PC-9 (cell line): ENCODE data around the gene RER1. TPM values are rescaled to one million over a fixed set of nuclear protein-coding genes. Genes with fewer than 3 reads are reported as not detected.

Source experiments
- BruUV-seq: library from RNA; stranded (reverse); fragments of 400-500 nt; replicated peaks from 2 replicates; lab custom pipeline; 2021; lab: Mats Ljungman, UMichigan
- CTCF ChIA-PET: fragments of 300-600 bp; sonication (Branson Sonifier 250); formaldehyde crosslinking; loops from one replicate; lab custom pipeline; 2022; ENCODE audit warnings: antibody characterized with exemption; lab: Charles Lee
- POLR2A ChIA-PET: fragments of 300-600 bp; sonication (Branson Sonifier 250); formaldehyde crosslinking; loops from one replicate; lab custom pipeline; 2022; ENCODE audit warnings: antibody characterized with exemption; ENCODE audit not compliant: unreplicated experiment; lab: Charles Lee
- DNase-seq, 2 experiments: peaks; one replicate each; pipeline versions ENCODE4 v3.0.0 to v3.0.0-alpha.2; 2015 to 2022; ENCODE audit warnings: mixed read lengths in 1 of 2
- H2AFZ ChIP-seq: fragments of 200-600 bp; sonication (generic); 2 replicates; pipeline ENCODE4 v1.8.1; 2017; ENCODE audit warnings: antibody characterized with exemption
- H3F3A ChIP-seq: fragments of 200-600 bp; sonication (generic); 2 replicates; pipeline ENCODE4 v1.8.1; 2017; ENCODE audit warnings: antibody characterized with exemption, mild to moderate bottlenecking, low read depth; ENCODE audit not compliant: insufficient read depth
- H3K27ac ChIP-seq: fragments of 200-600 bp; sonication (generic); 2 replicates; pipeline ENCODE4 v1.6.1; 2016; ENCODE audit warnings: mixed run types
- H3K27me3 ChIP-seq: fragments of 200-600 bp; sonication (generic); 2 replicates; pipeline ENCODE4 v1.6.1; 2016; ENCODE audit warnings: low read depth, mixed run types; ENCODE audit not compliant: insufficient read depth
- H3K36me3 ChIP-seq: fragments of 200-600 bp; sonication (generic); 2 replicates; pipeline ENCODE4 v1.6.1; 2016; ENCODE audit warnings: low read depth, mixed run types
- H3K4me1 ChIP-seq: fragments of 200-600 bp; sonication (generic); replicated peaks from 2 replicates; pipeline ENCODE4 v1.6.1; 2016; ENCODE audit warnings: mixed run types; ENCODE audit not compliant: insufficient read depth
- H3K4me2 ChIP-seq: fragments of 200-600 bp; sonication (generic); 2 replicates; pipeline ENCODE4 v1.6.1; 2017; ENCODE audit warnings: mixed run types
- H3K4me3 ChIP-seq: fragments of 200-600 bp; sonication (generic); 2 replicates; pipeline ENCODE4 v1.6.1; 2016; ENCODE audit warnings: mixed run types
- H3K79me2 ChIP-seq: fragments of 200-600 bp; sonication (generic); 2 replicates; pipeline ENCODE4 v1.6.1; 2017; ENCODE audit warnings: low read depth, mixed run types
- H3K9me2 ChIP-seq: fragments of 200-600 bp; sonication (generic); 2 replicates; pipeline ENCODE4 v1.8.1; 2017; ENCODE audit warnings: mild to moderate bottlenecking; ENCODE audit not compliant: insufficient read depth
- H3K9me3 ChIP-seq: fragments of 200-600 bp; sonication (generic); 2 replicates; pipeline ENCODE4 v1.8.1; 2016; ENCODE audit warnings: low read depth; ENCODE audit not compliant: insufficient read depth
- H4K20me1 ChIP-seq: fragments of 200-600 bp; sonication (generic); 2 replicates; pipeline ENCODE4 v1.8.1; 2017; ENCODE audit not compliant: insufficient read depth
- EZH2 ChIP-seq: fragments of 200-600 bp; sonication (generic); IDR thresholded peaks from 2 replicates; pipeline ENCODE4 v1.8.0; 2017; ENCODE audit warnings: antibody characterized with exemption, low read depth
- intact Hi-C: fragments of 100-400 bp; cut with micrococcal nuclease; formaldehyde crosslinking; loops from one replicate; pipeline ENCODE4 v1.10.0; 2022; ENCODE audit not compliant: unreplicated experiment
- total RNA-seq: library from RNA; stranded (reverse); gene quantifications from 2 replicates; pipeline ENCODE4 v1.2.3, GENCODE V29; 2021
- TF ChIP-seq, protein P1 (sequence below): fragments of 200-600 bp; sonication (generic); conservative IDR thresholded peaks from 2 replicates; pipeline ENCODE4 v1.6.1; 2017; ENCODE audit warnings: mixed run types, antibody characterized with exemption, mild to moderate bottlenecking, moderate library complexity

The RER1 gene
- total RNA-seq, 1 experiment from 2014 or later, result 131 TPM

DNA sequence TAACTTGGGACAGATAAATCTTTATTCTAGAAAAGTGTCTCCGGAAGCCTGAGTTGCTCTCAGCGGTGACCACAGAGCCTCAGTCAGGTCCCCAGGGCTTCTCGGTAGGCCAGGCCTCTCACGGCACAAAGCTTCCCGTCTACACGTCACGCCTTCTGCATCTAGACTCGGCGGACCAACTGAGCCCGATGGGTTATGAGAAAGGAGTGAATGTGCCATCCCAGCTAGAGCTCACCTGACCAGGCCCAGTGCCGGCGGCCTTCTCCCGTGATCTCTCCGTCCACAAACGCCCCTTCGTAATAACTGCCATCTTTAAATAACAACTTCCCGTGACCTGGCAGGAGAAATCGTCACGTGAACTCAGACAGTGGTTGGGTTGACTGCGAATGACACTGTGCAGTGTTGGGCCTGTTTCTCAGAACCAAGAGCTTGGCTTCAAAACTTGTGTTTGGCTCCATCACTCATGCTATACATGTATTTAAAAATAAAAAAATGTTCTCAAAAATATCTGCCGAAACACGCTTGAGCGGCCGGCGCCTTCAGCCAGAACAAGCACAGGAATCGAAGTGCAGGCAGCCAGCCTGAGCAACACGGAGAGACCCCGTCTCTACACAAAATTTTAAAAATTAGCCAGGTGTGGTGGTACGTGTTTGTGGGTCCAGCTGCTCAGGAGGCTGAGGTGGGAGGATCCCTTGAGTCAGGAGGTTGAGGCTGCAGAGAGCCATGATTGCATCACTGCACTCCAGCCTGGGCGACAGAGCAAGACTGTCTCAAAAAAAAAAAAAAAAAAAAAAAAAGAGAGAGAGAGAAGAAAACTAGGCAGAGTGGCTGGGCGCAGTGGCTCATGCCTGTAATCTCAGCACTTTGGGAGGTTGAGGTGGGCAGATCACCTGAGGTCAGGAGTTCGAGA lies 3.4 kb upstream of the RER1 start:
- H3K27ac ChIP-seq, result no peak overlapping the region
- H2AFZ ChIP-seq, result no peak overlapping the region
- no peaks in the 10 kb centered on the region for H3K9me2 ChIP-seq
- no peak overlapping the region for H3K4me2 ChIP-seq
- BruUV-seq, result no TSS peak
- POLR2A ChIA-PET, result no interaction called here
- H3K36me3 ChIP-seq, result no peaks in the 10 kb centered on the region
- TF ChIP-seq EZH2, result no peak
- TF ChIP-seq, protein P1, sequence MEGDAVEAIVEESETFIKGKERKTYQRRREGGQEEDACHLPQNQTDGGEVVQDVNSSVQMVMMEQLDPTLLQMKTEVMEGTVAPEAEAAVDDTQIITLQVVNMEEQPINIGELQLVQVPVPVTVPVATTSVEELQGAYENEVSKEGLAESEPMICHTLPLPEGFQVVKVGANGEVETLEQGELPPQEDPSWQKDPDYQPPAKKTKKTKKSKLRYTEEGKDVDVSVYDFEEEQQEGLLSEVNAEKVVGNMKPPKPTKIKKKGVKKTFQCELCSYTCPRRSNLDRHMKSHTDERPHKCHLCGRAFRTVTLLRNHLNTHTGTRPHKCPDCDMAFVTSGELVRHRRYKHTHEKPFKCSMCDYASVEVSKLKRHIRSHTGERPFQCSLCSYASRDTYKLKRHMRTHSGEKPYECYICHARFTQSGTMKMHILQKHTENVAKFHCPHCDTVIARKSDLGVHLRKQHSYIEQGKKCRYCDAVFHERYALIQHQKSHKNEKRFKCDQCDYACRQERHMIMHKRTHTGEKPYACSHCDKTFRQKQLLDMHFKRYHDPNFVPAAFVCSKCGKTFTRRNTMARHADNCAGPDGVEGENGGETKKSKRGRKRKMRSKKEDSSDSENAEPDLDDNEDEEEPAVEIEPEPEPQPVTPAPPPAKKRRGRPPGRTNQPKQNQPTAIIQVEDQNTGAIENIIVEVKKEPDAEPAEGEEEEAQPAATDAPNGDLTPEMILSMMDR, result no peak
- peak in 1 of 2 experiments; percentile 3 for DNase-seq
- peaks cover 18% of the 10 kb centered on the region for H3K4me1 ChIP-seq
- intact Hi-C loops, result no loop called here
- no peaks in the 10 kb centered on the region for H3K27me3 ChIP-seq
- H3K9me3 ChIP-seq, result no peaks in the 10 kb centered on the region
- CTCF ChIA-PET, result no interaction called here
- H3F3A ChIP-seq, result peaks cover 6% of the 10 kb centered on the region; the same call in 1 of the 2 replicates
- H3K4me3 ChIP-seq, result no peak overlapping the region
- peaks cover 5% of the 10 kb centered on the region; the same call in 1 of the 2 replicates for H4K20me1 ChIP-seq
- peaks cover 31% of the 10 kb centered on the region for H3K79me2 ChIP-seq

DNA sequence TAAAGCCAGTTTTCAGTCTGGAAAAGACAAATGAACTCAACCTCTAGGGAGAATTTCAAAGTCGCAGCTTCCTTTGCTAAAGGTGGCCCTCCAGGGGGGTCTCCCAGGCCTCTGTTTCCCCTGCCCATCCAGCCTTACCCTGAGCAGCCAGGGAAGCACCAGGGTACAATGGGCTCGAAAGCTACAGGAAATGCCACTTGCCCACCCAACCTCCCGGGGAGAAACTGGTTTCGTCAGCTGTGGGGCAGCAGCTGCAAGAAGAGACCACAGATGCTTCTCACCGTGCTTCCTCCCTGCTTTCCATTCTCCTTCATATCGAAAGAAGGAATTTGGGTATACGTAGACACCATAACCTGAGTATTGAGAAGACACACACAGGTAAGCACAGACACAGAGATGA lies 2.0 kb upstream of the RER1 start:
- no peaks in the 10 kb centered on the region for H3K36me3 ChIP-seq
- H3K9me2 ChIP-seq, result no peaks in the 10 kb centered on the region
- peak overlapping the region; percentile 78 for H3K4me2 ChIP-seq
- no peaks in the 10 kb centered on the region for H3K9me3 ChIP-seq
- no peak for DNase-seq
- H3K4me1 ChIP-seq, result peaks cover 19% of the 10 kb centered on the region
- ChIA-PET POLR2A (no interaction called here), CTCF (no interaction called here)
- no peak overlapping the region for H3K27ac ChIP-seq
- BruUV-seq, result no TSS peak
- no peak overlapping the region for H2AFZ ChIP-seq
- peaks cover 17% of the 10 kb centered on the region for H4K20me1 ChIP-seq
- peak overlapping the region; percentile 80; the same call in 1 of the 2 replicates for H3K4me3 ChIP-seq
- H3F3A ChIP-seq, result peaks cover 6% of the 10 kb centered on the region; the same call in 1 of the 2 replicates
- intact Hi-C loops, result loop anchor here (5.0 kb wide), 1 partner anchor 77 kb away; no protein-coding TSS in a partner anchor
- TF ChIP-seq, protein P1, result no peak
- no peak for TF ChIP-seq EZH2
- H3K79me2 ChIP-seq, result peaks cover 45% of the 10 kb centered on the region
- no peaks in the 10 kb centered on the region for H3K27me3 ChIP-seq

DNA sequence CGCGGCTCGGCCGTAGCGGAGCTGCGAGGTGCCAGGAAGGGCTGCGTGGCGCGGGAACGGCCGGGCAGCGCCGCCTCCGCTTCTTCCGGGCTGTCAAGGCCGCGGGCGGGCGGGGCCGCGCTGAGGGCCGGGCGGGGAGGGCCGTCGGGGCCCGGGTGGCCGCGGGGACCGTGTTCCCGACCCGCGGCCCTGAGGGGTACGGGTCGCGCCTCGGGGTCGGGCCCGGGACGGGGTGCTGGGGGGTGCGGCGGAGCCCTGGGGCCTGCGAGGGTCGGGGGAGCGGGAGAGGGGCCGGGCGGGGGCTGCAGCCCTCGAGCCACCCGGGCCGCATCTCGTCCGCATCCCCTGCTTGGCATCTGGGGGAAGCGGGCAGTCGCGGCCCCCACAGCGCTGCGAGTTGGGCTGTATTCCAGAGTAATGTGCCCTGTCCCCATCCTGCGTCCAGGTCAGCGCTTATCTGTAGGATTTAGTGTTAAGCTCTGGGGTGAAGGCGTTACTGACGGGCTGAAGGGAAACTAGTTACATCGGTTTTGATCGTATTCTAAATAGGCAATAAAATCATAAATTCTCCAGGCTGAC lies 379 bp downstream of the RER1 start:
- Histone ChIP-seq H3K27me3 (no peaks in the 10 kb centered on the region), H3K36me3 (peaks cover 12% of the 10 kb centered on the region; the same call in 1 of the 2 replicates), H3K4me3 (peak overlapping the region; percentile 80), H3K4me1 (peaks cover 19% of the 10 kb centered on the region), H3K79me2 (peaks cover 56% of the 10 kb centered on the region), H4K20me1 (peaks cover 29% of the 10 kb centered on the region), H2AFZ (no peak overlapping the region), H3K9me3 (no peaks in the 10 kb centered on the region), H3F3A (peaks cover 6% of the 10 kb centered on the region; the same call in 1 of the 2 replicates), H3K9me2 (no peaks in the 10 kb centered on the region), H3K27ac (no peak overlapping the region), H3K4me2 (peak overlapping the region; percentile 89)
- ChIA-PET POLR2A (interaction anchor here (0.6 to 0.8 kb wide), 4 partner anchors 133 to 193 kb away, joined by 3 to 9 read pairs (median 4); no protein-coding TSS in a partner anchor), CTCF (interaction anchor here (0.6 to 1.0 kb wide), 5 partner anchors 187 to 217 kb away, joined by 3 to 7 read pairs (median 4); partner anchors contain the start of gene FAAP20)
- intact Hi-C loops, result loop anchor here (1.0 to 5.0 kb wide), 4 partner anchors 20 to 194 kb away; partner anchors contain the start of genes PEX10 and PRXL2B
- DNase-seq, result no peak
- TF ChIP-seq, protein P1, result no peak
- no peak for TF ChIP-seq EZH2
- no TSS peak for BruUV-seq
